Measurements from ENCODE around the gene PON3. TPM values are rescaled to one million over a fixed set of nuclear protein-coding genes. Genes with fewer than 3 reads are reported as not detected.

The PON3 gene
- total and polyA plus RNA-seq, 2 of the 4 experiments (the other 2 are of a cell fraction): not detected

DNA sequence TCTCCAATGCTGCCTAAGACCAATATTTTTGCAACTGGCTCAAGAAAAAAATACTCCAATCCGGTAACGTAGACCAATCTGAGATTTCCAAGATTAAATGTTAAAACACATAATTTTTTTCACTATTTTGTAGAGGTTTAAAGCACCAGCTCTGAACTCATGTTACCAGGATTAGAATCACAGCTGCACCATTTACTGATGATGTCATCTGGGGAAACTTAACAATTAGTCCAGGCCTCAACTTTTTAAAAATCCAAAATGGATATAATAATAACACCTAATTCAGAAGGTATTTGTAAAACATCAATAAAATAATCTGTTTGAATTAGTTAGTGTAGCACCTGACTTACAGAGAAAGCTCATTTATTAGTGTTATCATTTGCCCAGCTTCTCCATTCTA lies 86.2 kb downstream of the PON3 start:
- Histone ChIP-seq H2AK9ac (replicated peaks; ENCODE audit: low read depth, low read length, poor library complexity) (no peak overlapping the region), H4K91ac (ENCODE audit: insufficient read depth, low read depth, low read length) (no peak overlapping the region), H2AK5ac (ENCODE audit: low read depth, low read length) (no peak overlapping the region), H2BK120ac (ENCODE audit: low read depth, low read length) (no peak overlapping the region), H3K56ac (ENCODE audit: extremely low read depth, insufficient read depth, low read length) (no peak overlapping the region), H3K4me3 (ENCODE audit: insufficient read depth, low read depth, low read length) (no peak overlapping the region), H3K4ac (ENCODE audit: low read depth, low read length) (no peak overlapping the region), H3K14ac (replicated peaks; ENCODE audit: low read depth, low read length) (no peak overlapping the region), H3K4me1 (ENCODE audit: control insufficient read depth, insufficient read depth, low read length) (no peaks in the 10 kb centered on the region), H3K27me3 (ENCODE audit: control insufficient read depth, insufficient read depth, low read length) (no peaks in the 10 kb centered on the region), H3K18ac (ENCODE audit: low read depth, low read length) (no peak overlapping the region), H2BK20ac (ENCODE audit: low read depth, low read length) (no peak overlapping the region), H3K9me1 (ENCODE audit: insufficient read depth, low read length) (no peaks in the 10 kb centered on the region), H3K4me2 (ENCODE audit: low read depth, low read length) (no peak overlapping the region), H3K23ac (ENCODE audit: low read depth, low read length) (no peak overlapping the region), H3K36me3 (ENCODE audit: control insufficient read depth, insufficient read depth, low read length) (no peaks in the 10 kb centered on the region), H4K8ac (ENCODE audit: low read depth in 2 of 2, low read length in 2 of 2) (no peak overlapping the region), H3K9me3 (ENCODE audit: control insufficient read depth, insufficient read depth, low read length) (no peaks in the 10 kb centered on the region), H2BK15ac (ENCODE audit: low read depth, low read length) (no peak overlapping the region), H4K5ac (ENCODE audit: low read depth, low read length) (no peak overlapping the region), H2BK5ac (ENCODE audit: low read depth, low read length, poor library complexity, severe bottlenecking) (no peak overlapping the region), H3K27ac (ENCODE audit: insufficient read depth, low read length) (no peak overlapping the region), H2AFZ (replicated peaks; ENCODE audit: low read length, poor library complexity) (no peak overlapping the region), H3K79me1 (ENCODE audit: low read depth in 1 of 2, low read length in 2 of 2) (no peaks in the 10 kb centered on the region), H4K20me1 (ENCODE audit: insufficient read depth, low read length) (no peaks in the 10 kb centered on the region), H3K9ac (ENCODE audit: low read depth, low read length) (no peak overlapping the region)
- TF ChIP-seq CEBPB (IDR thresholded peaks at IDR 0.05; ENCODE audit: low read depth, low read length) (no peak), RAD21 (IDR thresholded peaks at IDR 0.05; ENCODE audit: low read length) (no peak), CHD1 (IDR thresholded peaks at IDR 0.05; ENCODE audit: low read depth, low read length) (no peak), BHLHE40 (IDR thresholded peaks at IDR 0.05; ENCODE audit: low read depth, low read length) (no peak)
- TF ChIP-seq, protein P1, sequence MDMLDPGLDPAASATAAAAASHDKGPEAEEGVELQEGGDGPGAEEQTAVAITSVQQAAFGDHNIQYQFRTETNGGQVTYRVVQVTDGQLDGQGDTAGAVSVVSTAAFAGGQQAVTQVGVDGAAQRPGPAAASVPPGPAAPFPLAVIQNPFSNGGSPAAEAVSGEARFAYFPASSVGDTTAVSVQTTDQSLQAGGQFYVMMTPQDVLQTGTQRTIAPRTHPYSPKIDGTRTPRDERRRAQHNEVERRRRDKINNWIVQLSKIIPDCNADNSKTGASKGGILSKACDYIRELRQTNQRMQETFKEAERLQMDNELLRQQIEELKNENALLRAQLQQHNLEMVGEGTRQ (IDR thresholded peaks at IDR 0.05; ENCODE audit: low read depth, low read length): no peak
- intact Hi-C loops (cut with micrococcal nuclease) (no loop called here), dilution Hi-C loops (cut with HindIII; ENCODE audit: low sequenced_read_pairs, unreplicated experiment) (no loop called here), in situ Hi-C loops (cut with MboI; ENCODE audit: low sequenced_read_pairs) (no loop called here)
- DNase-seq (no peak), ATAC-seq (ENCODE audit: low read depth) (no peak)
- ChIA-PET POLR2A (ENCODE audit: unreplicated experiment) (no interaction called here), CTCF (interaction anchor here (1.1 kb wide), 1 partner anchor 861 kb away, joined by 4 read pairs; no protein-coding TSS in a partner anchor)
- BruUV-seq (replicated peaks): no TSS peak
- WGBS, 2 experiments (ENCODE audit: extremely low coverage in 2 of 2, insufficient read length in 1 of 2): no CpG with 5 or more reads among the region's 2 CpGs

Small RNA genes within 50 kb of the gene (microRNA-seq; reads per million reads assigned to microRNA genes)
- gene AC004022.2 (ENCODE audit: insufficient read depth, insufficient read length): not detected

Small RNA genes within 50 kb of the gene (small RNA-seq; reads per million reads assigned to genes)
- gene AC004022.2: 0 to 0.08 (median 0) reads per million in 5 experiments

Other genes with a start within 250 kb of the PON3 start
- not detected in 2 replicates for gene PON1, start 71.8 kb downstream of the PON3 start, total RNA-seq (2012; rRNA removed)
- not detected in 2 replicates for gene PON1, start 71.8 kb downstream of the PON3 start, polyA plus RNA-seq (2012; rRNA removed)
- gene PON2, start 38.7 kb upstream of the PON3 start, total RNA-seq (2012; rRNA removed): 36.2 and 49.7 TPM in 2 replicates
- gene PON2, start 38.7 kb upstream of the PON3 start, polyA plus RNA-seq (2012; rRNA removed): 52.3 and 65.7 TPM in 2 replicates
- not detected in 2 replicates for gene ASB4, start 89.6 kb upstream of the PON3 start, total RNA-seq (2012; rRNA removed)
- gene ASB4, start 89.6 kb upstream of the PON3 start, polyA plus RNA-seq (2012; rRNA removed): not detected in 2 replicates
- under 0.01 TPM in 2 replicates for gene PDK4, start 200.1 kb upstream of the PON3 start, total RNA-seq (2012; rRNA removed)
- gene PDK4, start 200.1 kb upstream of the PON3 start, polyA plus RNA-seq (2012; rRNA removed): 0.03 and 0.06 TPM in 2 replicates

Data from IMR-90 (cell line).